Spinal cord (tissue), 10 donors: ENCODE measurements around the gene RPTOR. TPM values are rescaled to one million over a fixed set of nuclear protein-coding genes. Genes with fewer than 3 reads are reported as not detected.

Experiments
- DNase-seq, 6 donors: peaks; one replicate each; pipeline versions ENCODE4 v3.0.0 to v3.0.0-alpha.2; 2013 to 2015; ENCODE audit warnings: low spot score in 6 of 6, low read depth in 4 of 6
- H3K27ac ChIP-seq: one replicate; pipeline ENCODE4 v1.5.1; 2013; ENCODE audit warnings: low read depth, low read length, control low read depth
- H3K27me3 ChIP-seq: one replicate; pipeline ENCODE4 v1.6.1; 2013; ENCODE audit warnings: low read length; ENCODE audit not compliant: control insufficient read depth, insufficient read depth
- H3K36me3 ChIP-seq: one replicate; pipeline ENCODE4 v1.6.1; 2013; ENCODE audit warnings: low read length; ENCODE audit not compliant: control insufficient read depth, insufficient read depth
- H3K4me1 ChIP-seq: one replicate; pipeline ENCODE4 v1.6.1; 2013; ENCODE audit warnings: low read length; ENCODE audit not compliant: control insufficient read depth, insufficient read depth
- H3K4me3 ChIP-seq: one replicate; pipeline ENCODE4 v1.5.1; 2013; ENCODE audit warnings: low read depth, low read length, control low read depth
- H3K9me3 ChIP-seq: one replicate; pipeline ENCODE4 v1.6.1; 2013; ENCODE audit warnings: low read length; ENCODE audit not compliant: control insufficient read depth, insufficient read depth
- WGBS: methylation state at CpG from one replicate; pipeline ENCODE4 v1.1.5; 2013; ENCODE audit warnings: missing lambda C conversion rate; ENCODE audit not compliant: insufficient coverage; 5-methylcytosine and 5-hydroxymethylcytosine counted together
- polyA plus RNA-seq, 2 donors: library from polyadenylated mRNA; unstranded; fragments of 120-200 nt; gene quantifications; one replicate each; pipeline ENCODE4 v1.2.1, GENCODE V29; 2013; ENCODE audit not compliant: insufficient read length in 2 of 2
- total RNA-seq, 2 donors: library from RNA; depleted of rRNA in 1 of 2; stranded (reverse); fragments of 120-200 nt in 1 of 2; fragments of >200 nt in 1 of 2; gene quantifications; one replicate each; pipeline versions ENCODE4 v1.2.3 to v1.2.4, GENCODE V29; 2013 to 2014
- donor health status: healthy.

RPTOR gene
- total and polyA plus RNA-seq, 4 donors: 17.1 to 27.2 (median 21.6) TPM

- no peaks in the 10 kb centered on the region for H3K9me3 ChIP-seq
- 86% methylated on average over 31 of the region's 33 CpGs for WGBS
- no peak for DNase-seq
- peaks cover 23% of the 10 kb centered on the region for H3K4me1 ChIP-seq
- peaks cover 74% of the 10 kb centered on the region for H3K36me3 ChIP-seq
- no peak overlapping the region for H3K4me3 ChIP-seq
- no peaks in the 10 kb centered on the region for H3K27me3 ChIP-seq
- peak overlapping the region; percentile 45 for H3K27ac ChIP-seq
These were observed 375.0 kb downstream of the RPTOR start for GRCh38 chr17:80919331-80920311.

GRCh38 chr17:80920441-80920840 lies 375.8 kb downstream of the RPTOR start:
- Histone ChIP-seq H3K36me3 (peaks cover 80% of the 10 kb centered on the region), H3K4me3 (no peak overlapping the region), H3K27me3 (no peaks in the 10 kb centered on the region), H3K9me3 (no peaks in the 10 kb centered on the region), H3K27ac (peak overlapping the region; percentile 45), H3K4me1 (peaks cover 24% of the 10 kb centered on the region)
- WGBS: 74% methylated on average over 17 of the region's 18 CpGs
- no peak for DNase-seq

GRCh38 chr17:80921159-80921558 lies 376.5 kb downstream of the RPTOR start:
- peak overlapping the region; percentile 33 for H3K27ac ChIP-seq
- DNase-seq: no peak
- H3K4me1 ChIP-seq: peaks cover 30% of the 10 kb centered on the region
- 93% methylated on average over 22 of the region's 22 CpGs for WGBS
- H3K4me3 ChIP-seq: no peak overlapping the region
- no peaks in the 10 kb centered on the region for H3K9me3 ChIP-seq
- H3K27me3 ChIP-seq: no peaks in the 10 kb centered on the region
- peaks cover 82% of the 10 kb centered on the region for H3K36me3 ChIP-seq

GRCh38 chr17:80921741-80922579 lies 377.3 kb downstream of the RPTOR start:
- H3K4me1 ChIP-seq: peaks cover 34% of the 10 kb centered on the region
- H3K36me3 ChIP-seq: peaks cover 84% of the 10 kb centered on the region

GRCh38 chr17:80922580-80923160 lies 378.0 kb downstream of the RPTOR start:
- no peaks in the 10 kb centered on the region for H3K9me3 ChIP-seq
- no peaks in the 10 kb centered on the region for H3K27me3 ChIP-seq
- no peak overlapping the region for H3K27ac ChIP-seq
- peaks cover 40% of the 10 kb centered on the region for H3K4me1 ChIP-seq
- no peak overlapping the region for H3K4me3 ChIP-seq
- WGBS: 89% methylated on average over 25 of the region's 33 CpGs
- no peak for DNase-seq
- peaks cover 87% of the 10 kb centered on the region for H3K36me3 ChIP-seq

More at GRCh38 chr17:80921741-80922579, 377.3 kb downstream of the RPTOR start:
- Histone ChIP-seq H3K9me3 (no peaks in the 10 kb centered on the region), H3K4me3 (no peak overlapping the region), H3K27ac (no peak overlapping the region), H3K27me3 (no peaks in the 10 kb centered on the region)
- DNase-seq: no peak
- 93% methylated on average over 26 of the region's 28 CpGs for WGBS

GRCh38 chr17:80923211-80924110 lies 378.8 kb downstream of the RPTOR start:
- WGBS: 97% methylated on average over 35 of the region's 35 CpGs
- peaks cover 81% of the 10 kb centered on the region for H3K36me3 ChIP-seq
- no peak overlapping the region for H3K27ac ChIP-seq
- no peak for DNase-seq
- peaks cover 34% of the 10 kb centered on the region for H3K4me1 ChIP-seq
- H3K9me3 ChIP-seq: no peaks in the 10 kb centered on the region
- H3K27me3 ChIP-seq: no peaks in the 10 kb centered on the region
- H3K4me3 ChIP-seq: no peak overlapping the region

GRCh38 chr17:80924111-80924806 lies 379.6 kb downstream of the RPTOR start:
- Histone ChIP-seq H3K4me3 (no peak overlapping the region), H3K4me1 (peaks cover 28% of the 10 kb centered on the region), H3K36me3 (peaks cover 75% of the 10 kb centered on the region), H3K27me3 (no peaks in the 10 kb centered on the region), H3K27ac (no peak overlapping the region), H3K9me3 (no peaks in the 10 kb centered on the region)
- DNase-seq: no peak
- WGBS: 95% methylated on average over 21 of the region's 23 CpGs

GRCh38 chr17:80924807-80925610 lies 380.4 kb downstream of the RPTOR start:
- H3K27ac ChIP-seq: no peak overlapping the region
- DNase-seq: no peak
- peaks cover 21% of the 10 kb centered on the region for H3K4me1 ChIP-seq
- no peaks in the 10 kb centered on the region for H3K9me3 ChIP-seq
- WGBS: 89% methylated on average over 35 of the region's 38 CpGs
- no peaks in the 10 kb centered on the region for H3K27me3 ChIP-seq
- H3K36me3 ChIP-seq: peaks cover 73% of the 10 kb centered on the region
- no peak overlapping the region for H3K4me3 ChIP-seq
